Caco-2 (cell line): ENCODE measurements around the gene FAM200B. TPM values are rescaled to one million over a fixed set of nuclear protein-coding genes. Genes with fewer than 3 reads are reported as not detected.

Experiments
- BruUV-seq: library from RNA; stranded (reverse); fragments of 400-500 nt; replicated peaks from 2 replicates; lab custom pipeline; 2021; lab: Mats Ljungman, UMichigan
- CTCF ChIA-PET: fragments of 300-600 bp; sonication (Branson Sonifier 250); formaldehyde crosslinking; loops from one replicate; lab custom pipeline; 2022; ENCODE audit warnings: antibody characterized with exemption; lab: Charles Lee
- POLR2A ChIA-PET: fragments of 300-600 bp; sonication (Branson Sonifier 250); formaldehyde crosslinking; loops from one replicate; lab custom pipeline; 2022; ENCODE audit warnings: antibody characterized with exemption; lab: Charles Lee
- DNase-seq, 2 experiments: peaks; one replicate each; pipeline versions ENCODE4 v3.0.0 to v3.0.0-alpha.2; 2020 to 2022
- H3K27me3 ChIP-seq: replicated peaks from 2 replicates; pipeline ENCODE4 v1.6.0; 2011; ENCODE audit warnings: low read length; ENCODE audit not compliant: control insufficient read depth, insufficient read depth
- H3K36me3 ChIP-seq: 2 replicates; pipeline ENCODE4 v1.5.1; 2011; ENCODE audit warnings: low read length; ENCODE audit not compliant: control insufficient read depth, insufficient read depth
- H3K4me1 ChIP-seq: fragments of 250-450 bp; sonication (Bioruptor Pico); 2 replicates; pipeline ENCODE4 v1.5.1; 2020; ENCODE audit warnings: mild to moderate bottlenecking
- H3K4me3 ChIP-seq: 2 replicates; pipeline ENCODE4 v1.5.1; 2011; ENCODE audit warnings: low read depth, mild to moderate bottlenecking, control low read depth, low read length
- H3K9me3 ChIP-seq: fragments of 250-450 bp; sonication (Bioruptor Pico); 2 replicates; pipeline ENCODE4 v1.5.1; 2020; ENCODE audit warnings: mild to moderate bottlenecking, moderate library complexity
- H3K27ac Mint-ChIP-seq: one replicate; pipeline ENCODE4 v1.8.0; 2022; ENCODE audit warnings: mixed read lengths; ENCODE audit not compliant: unreplicated experiment
- H3K27me3 Mint-ChIP-seq: one replicate; pipeline ENCODE4 v1.8.0; 2022; ENCODE audit warnings: mixed read lengths; ENCODE audit not compliant: insufficient read depth, unreplicated experiment
- H3K36me3 Mint-ChIP-seq: one replicate; pipeline ENCODE4 v1.8.0; 2022; ENCODE audit warnings: mild to moderate bottlenecking, mixed read lengths; ENCODE audit not compliant: insufficient read depth, unreplicated experiment
- H3K4me1 Mint-ChIP-seq: one replicate; pipeline ENCODE4 v1.8.0; 2022; ENCODE audit warnings: low read depth, mixed read lengths; ENCODE audit not compliant: unreplicated experiment
- H3K4me3 Mint-ChIP-seq: one replicate; pipeline ENCODE4 v1.8.0; 2022; ENCODE audit warnings: mild to moderate bottlenecking, moderate library complexity, mixed read lengths; ENCODE audit not compliant: unreplicated experiment
- H3K9me3 Mint-ChIP-seq: one replicate; pipeline ENCODE4 v1.8.0; 2022; ENCODE audit warnings: mixed read lengths; ENCODE audit not compliant: unreplicated experiment
- intact Hi-C: fragments of 100-400 bp; cut with micrococcal nuclease; formaldehyde crosslinking; loops from one replicate; pipeline ENCODE4 v1.10.0; 2022; ENCODE audit not compliant: unreplicated experiment
- total RNA-seq: library from RNA; stranded (reverse); gene quantifications from 2 replicates; pipeline ENCODE4 v1.2.3, GENCODE V29; 2022
- TF ChIP-seq, protein P1 (sequence below), 2 experiments: fragments of 200-600 bp in 1 of 2; IDR thresholded peaks; 1 replicate in 1 of 2; 2 replicates in 1 of 2; pipeline versions ENCODE4 v1.5.1 to v1.8.0; 2011 to 2022; ENCODE audit warnings: antibody characterized with exemption in 1 of 2, control low read depth in 1 of 2, inconsistent platforms in 1 of 2, low read depth in 1 of 2, low read length in 1 of 2, mild to moderate bottlenecking in 1 of 2, moderate library complexity in 1 of 2; ENCODE audit not compliant: insufficient read depth in 1 of 2, severe bottlenecking in 1 of 2, unreplicated experiment in 1 of 2

Gene FAM200B
- total RNA-seq, 1 experiment from 2014 or later: 15.5 TPM

DNA sequence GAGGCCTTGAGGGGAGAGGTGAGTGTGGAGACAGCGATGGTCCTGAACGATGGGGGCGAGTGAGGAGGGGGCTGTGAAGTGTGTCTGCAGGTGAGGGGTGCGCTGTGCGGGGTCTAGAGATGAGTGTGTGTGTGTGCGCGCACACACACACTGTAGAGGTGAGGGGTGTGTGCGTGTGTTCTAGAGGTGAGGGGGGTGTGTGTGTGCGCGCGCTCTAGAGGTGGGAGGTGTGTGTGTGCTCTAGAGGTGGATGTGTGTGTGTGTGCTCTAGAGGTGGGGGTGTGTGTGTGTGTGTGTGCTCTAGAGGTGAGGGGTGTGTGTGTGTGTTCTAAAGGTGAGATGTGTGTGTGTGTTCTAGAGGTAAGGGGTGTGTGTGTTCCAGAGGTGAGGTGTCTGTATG lies 21.8 kb downstream of the FAM200B start:
- no peak for DNase-seq
- TF ChIP-seq, protein P1, sequence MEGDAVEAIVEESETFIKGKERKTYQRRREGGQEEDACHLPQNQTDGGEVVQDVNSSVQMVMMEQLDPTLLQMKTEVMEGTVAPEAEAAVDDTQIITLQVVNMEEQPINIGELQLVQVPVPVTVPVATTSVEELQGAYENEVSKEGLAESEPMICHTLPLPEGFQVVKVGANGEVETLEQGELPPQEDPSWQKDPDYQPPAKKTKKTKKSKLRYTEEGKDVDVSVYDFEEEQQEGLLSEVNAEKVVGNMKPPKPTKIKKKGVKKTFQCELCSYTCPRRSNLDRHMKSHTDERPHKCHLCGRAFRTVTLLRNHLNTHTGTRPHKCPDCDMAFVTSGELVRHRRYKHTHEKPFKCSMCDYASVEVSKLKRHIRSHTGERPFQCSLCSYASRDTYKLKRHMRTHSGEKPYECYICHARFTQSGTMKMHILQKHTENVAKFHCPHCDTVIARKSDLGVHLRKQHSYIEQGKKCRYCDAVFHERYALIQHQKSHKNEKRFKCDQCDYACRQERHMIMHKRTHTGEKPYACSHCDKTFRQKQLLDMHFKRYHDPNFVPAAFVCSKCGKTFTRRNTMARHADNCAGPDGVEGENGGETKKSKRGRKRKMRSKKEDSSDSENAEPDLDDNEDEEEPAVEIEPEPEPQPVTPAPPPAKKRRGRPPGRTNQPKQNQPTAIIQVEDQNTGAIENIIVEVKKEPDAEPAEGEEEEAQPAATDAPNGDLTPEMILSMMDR (IDR thresholded peaks at IDR 0.05; ENCODE audit: insufficient read depth in 1 of 2, low read depth in 1 of 2, low read length in 1 of 2, severe bottlenecking in 1 of 2, unreplicated experiment in 1 of 2): no peak
- no peaks in the 10 kb centered on the region for H3K36me3 ChIP-seq
- POLR2A ChIA-PET: no interaction called here
- Mint-ChIP-seq H3K36me3 (peaks cover 15% of the 10 kb centered on the region), H3K4me1 (peaks cover 14% of the 10 kb centered on the region), H3K9me3 (peaks cover 29% of the 10 kb centered on the region), H3K4me3 (no peak overlapping the region), H3K27me3 (no peaks in the 10 kb centered on the region), H3K27ac (no peak overlapping the region)
- no TSS peak for BruUV-seq
- no peak overlapping the region for H3K4me3 ChIP-seq
- peaks cover 8% of the 10 kb centered on the region; the same call in 1 of the 2 replicates for H3K4me1 ChIP-seq
- CTCF ChIA-PET: no interaction called here
- intact Hi-C loops: no loop called here
- no peaks in the 10 kb centered on the region for H3K27me3 ChIP-seq
- no peaks in the 10 kb centered on the region; the same call in 1 of the 2 replicates for H3K9me3 ChIP-seq

DNA sequence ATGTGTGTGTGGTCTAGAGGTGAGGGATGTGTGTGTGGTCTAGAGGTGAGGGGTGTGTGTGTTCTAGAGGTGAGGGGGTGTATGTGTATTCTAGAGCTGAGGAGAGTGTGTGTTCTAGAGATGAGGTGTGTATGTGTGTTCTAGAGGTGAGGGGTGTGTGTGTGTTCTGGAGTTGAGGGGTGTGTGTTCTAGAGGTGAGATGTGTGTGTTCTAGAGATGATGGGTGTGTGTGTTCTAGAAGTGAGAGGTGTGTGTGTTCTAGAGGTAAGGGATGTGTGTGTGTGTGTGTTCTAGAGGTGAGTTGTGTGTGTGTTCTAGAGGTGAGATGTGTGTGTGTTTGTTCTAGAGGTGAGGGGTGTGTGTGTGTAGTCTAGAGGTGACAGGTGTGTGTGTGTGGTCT lies 22.5 kb downstream of the FAM200B start:
- TF ChIP-seq, protein P1 (IDR thresholded peaks at IDR 0.05; ENCODE audit: insufficient read depth in 1 of 2, low read depth in 1 of 2, low read length in 1 of 2, severe bottlenecking in 1 of 2, unreplicated experiment in 1 of 2): no peak
- POLR2A ChIA-PET: no interaction called here
- peaks cover 15% of the 10 kb centered on the region for H3K36me3 Mint-ChIP-seq
- no peaks in the 10 kb centered on the region for H3K36me3 ChIP-seq
- H3K4me3 Mint-ChIP-seq: no peak overlapping the region
- no peak for DNase-seq
- no peaks in the 10 kb centered on the region for H3K27me3 Mint-ChIP-seq
- no peak overlapping the region for H3K4me3 ChIP-seq
- CTCF ChIA-PET: no interaction called here
- H3K27ac Mint-ChIP-seq: no peak overlapping the region
- H3K4me1 ChIP-seq: peaks cover 7% of the 10 kb centered on the region; the same call in 1 of the 2 replicates
- intact Hi-C loops: no loop called here
- H3K9me3 Mint-ChIP-seq: peaks cover 22% of the 10 kb centered on the region
- H3K4me1 Mint-ChIP-seq: peaks cover 17% of the 10 kb centered on the region
- no TSS peak for BruUV-seq
- no peaks in the 10 kb centered on the region for H3K27me3 ChIP-seq
- no peaks in the 10 kb centered on the region; the same call in 1 of the 2 replicates for H3K9me3 ChIP-seq

DNA sequence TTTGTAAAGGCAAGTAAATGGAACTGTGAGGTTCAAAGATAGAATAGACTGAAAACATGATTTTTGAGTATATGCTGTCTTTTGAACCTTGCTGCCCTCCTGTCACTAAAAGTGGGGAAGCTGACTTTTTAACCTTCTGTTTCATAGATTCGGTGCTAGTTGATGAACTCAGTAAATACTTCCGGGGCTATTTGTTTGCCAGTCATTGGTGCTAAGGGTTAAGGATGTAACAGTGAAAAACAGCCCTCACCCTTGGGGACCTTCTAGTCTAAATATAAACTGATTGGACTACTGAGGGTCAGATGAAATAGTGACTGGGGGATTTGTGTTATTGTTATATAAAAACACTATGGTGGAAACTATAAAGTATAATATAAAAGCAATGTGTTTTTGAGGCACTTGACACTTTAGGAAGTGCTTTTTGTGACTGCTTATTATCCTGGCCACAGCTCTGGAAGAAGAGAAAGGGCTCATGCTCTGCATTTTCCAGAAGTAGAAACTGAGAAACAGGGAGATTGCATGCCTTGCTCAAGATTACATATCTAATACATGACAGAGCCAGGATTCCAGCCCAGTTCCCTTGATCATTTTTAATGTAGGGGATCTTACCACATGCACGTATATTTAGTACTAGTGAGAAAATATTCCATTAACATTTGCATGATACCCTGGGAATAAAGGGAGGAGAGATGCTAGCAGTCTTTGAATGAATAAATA lies 25.2 kb downstream of the FAM200B start:
- no peak overlapping the region for H3K27ac Mint-ChIP-seq
- TF ChIP-seq, protein P1 (IDR thresholded peaks at IDR 0.05; ENCODE audit: insufficient read depth in 1 of 2, low read depth in 1 of 2, low read length in 1 of 2, severe bottlenecking in 1 of 2, unreplicated experiment in 1 of 2): no peak
- peaks cover 5% of the 10 kb centered on the region for H3K36me3 Mint-ChIP-seq
- BruUV-seq: no TSS peak
- intact Hi-C loops: no loop called here
- Histone ChIP-seq H3K9me3 (no peaks in the 10 kb centered on the region), H3K4me3 (no peak overlapping the region), H3K36me3 (no peaks in the 10 kb centered on the region), H3K4me1 (no peaks in the 10 kb centered on the region), H3K27me3 (no peaks in the 10 kb centered on the region)
- H3K4me1 Mint-ChIP-seq: peaks cover 6% of the 10 kb centered on the region
- CTCF ChIA-PET: no interaction called here
- H3K4me3 Mint-ChIP-seq: no peak overlapping the region
- POLR2A ChIA-PET: no interaction called here
- H3K27me3 Mint-ChIP-seq: no peaks in the 10 kb centered on the region
- H3K9me3 Mint-ChIP-seq: peaks cover 8% of the 10 kb centered on the region
- no peak for DNase-seq
